Endothelial cell (in vitro differentiated cells): ENCODE measurements around the gene ANKRD12. TPM values are rescaled to one million over a fixed set of nuclear protein-coding genes. Genes with fewer than 3 reads are reported as not detected.

Source experiments
- DNase-seq: peaks from one replicate; pipeline ENCODE4 v3.0.0; 2021; ENCODE audit warnings: low spot score
- H3K27ac Mint-ChIP-seq: one replicate; pipeline ENCODE4 v1.8.0; 2021; ENCODE audit warnings: mixed read lengths, inconsistent platforms; ENCODE audit not compliant: unreplicated experiment
- H3K27me3 Mint-ChIP-seq: one replicate; pipeline ENCODE4 v1.8.0; 2021; ENCODE audit warnings: mild to moderate bottlenecking, moderate library complexity, mixed read lengths, inconsistent platforms; ENCODE audit not compliant: unreplicated experiment
- H3K36me3 Mint-ChIP-seq: one replicate; pipeline ENCODE4 v1.8.0; 2021; ENCODE audit warnings: mild to moderate bottlenecking, low read depth, mixed read lengths, inconsistent platforms; ENCODE audit not compliant: unreplicated experiment
- H3K4me1 Mint-ChIP-seq: one replicate; pipeline ENCODE4 v1.8.0; 2021; ENCODE audit warnings: mild to moderate bottlenecking, mixed read lengths, inconsistent platforms; ENCODE audit not compliant: unreplicated experiment
- H3K4me3 Mint-ChIP-seq: one replicate; pipeline ENCODE4 v1.8.0; 2021; ENCODE audit warnings: mild to moderate bottlenecking, mixed read lengths, inconsistent platforms; ENCODE audit not compliant: unreplicated experiment
- H3K9me3 Mint-ChIP-seq: one replicate; pipeline ENCODE4 v1.8.0; 2021; ENCODE audit warnings: mixed read lengths, inconsistent platforms; ENCODE audit not compliant: unreplicated experiment
- total RNA-seq: library from RNA; stranded (reverse); fragmentation: NEBNext Ultra II Directional; extraction: Animal tissue kit (Norgen Biotek cat#: 25700); gene quantifications from one replicate; pipeline ENCODE4 v1.2.1, GENCODE V29; 2021; ENCODE audit not compliant: unreplicated experiment
- TF ChIP-seq, protein P1 (sequence below): fragments of 200-600 bp; sonication (generic); IDR thresholded peaks from one replicate; pipeline ENCODE4 v1.5.0; 2021; ENCODE audit warnings: antibody characterized with exemption; ENCODE audit not compliant: unreplicated experiment

The ANKRD12 gene
- total RNA-seq, 1 donor from 2014 or later = 32.9 TPM

DNA sequence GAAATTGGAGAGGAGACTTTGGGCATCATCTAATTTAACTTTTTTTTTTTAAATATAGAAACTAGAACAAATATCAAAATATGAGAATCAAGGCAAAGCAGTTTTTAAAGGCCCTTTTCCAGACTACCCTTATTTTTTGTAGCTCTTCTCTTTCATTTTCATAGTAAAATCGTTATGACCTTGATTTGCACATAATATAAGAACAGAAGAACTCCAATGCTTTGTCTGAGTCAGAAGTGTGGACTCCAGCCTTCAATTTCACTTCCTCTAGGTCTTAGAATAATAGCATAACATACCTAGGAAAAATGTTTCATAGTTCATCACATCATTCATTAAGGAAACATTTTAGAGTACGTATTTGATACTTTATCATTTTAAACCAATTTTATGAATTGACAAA, 74.4 kb downstream of the ANKRD12 start:
- peaks cover 5% of the 10 kb centered on the region for H3K4me1 Mint-ChIP-seq
- H3K27me3 Mint-ChIP-seq = peaks cover 3% of the 10 kb centered on the region
- no peaks in the 10 kb centered on the region for H3K9me3 Mint-ChIP-seq
- no peak overlapping the region for H3K27ac Mint-ChIP-seq
- peaks cover 12% of the 10 kb centered on the region for H3K36me3 Mint-ChIP-seq
- H3K4me3 Mint-ChIP-seq = no peak overlapping the region
- DNase-seq = no peak
- TF ChIP-seq, protein P1, sequence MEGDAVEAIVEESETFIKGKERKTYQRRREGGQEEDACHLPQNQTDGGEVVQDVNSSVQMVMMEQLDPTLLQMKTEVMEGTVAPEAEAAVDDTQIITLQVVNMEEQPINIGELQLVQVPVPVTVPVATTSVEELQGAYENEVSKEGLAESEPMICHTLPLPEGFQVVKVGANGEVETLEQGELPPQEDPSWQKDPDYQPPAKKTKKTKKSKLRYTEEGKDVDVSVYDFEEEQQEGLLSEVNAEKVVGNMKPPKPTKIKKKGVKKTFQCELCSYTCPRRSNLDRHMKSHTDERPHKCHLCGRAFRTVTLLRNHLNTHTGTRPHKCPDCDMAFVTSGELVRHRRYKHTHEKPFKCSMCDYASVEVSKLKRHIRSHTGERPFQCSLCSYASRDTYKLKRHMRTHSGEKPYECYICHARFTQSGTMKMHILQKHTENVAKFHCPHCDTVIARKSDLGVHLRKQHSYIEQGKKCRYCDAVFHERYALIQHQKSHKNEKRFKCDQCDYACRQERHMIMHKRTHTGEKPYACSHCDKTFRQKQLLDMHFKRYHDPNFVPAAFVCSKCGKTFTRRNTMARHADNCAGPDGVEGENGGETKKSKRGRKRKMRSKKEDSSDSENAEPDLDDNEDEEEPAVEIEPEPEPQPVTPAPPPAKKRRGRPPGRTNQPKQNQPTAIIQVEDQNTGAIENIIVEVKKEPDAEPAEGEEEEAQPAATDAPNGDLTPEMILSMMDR = no peak

GRCh38 chr18:9211955-9212354, 75.4 kb downstream of the ANKRD12 start:
- H3K27ac Mint-ChIP-seq = no peak overlapping the region
- no peak overlapping the region for H3K4me3 Mint-ChIP-seq
- peaks cover 5% of the 10 kb centered on the region for H3K4me1 Mint-ChIP-seq
- peaks cover 12% of the 10 kb centered on the region for H3K36me3 Mint-ChIP-seq
- H3K9me3 Mint-ChIP-seq = no peaks in the 10 kb centered on the region
- no peak for DNase-seq
- TF ChIP-seq, protein P1 = no peak
- peaks cover 3% of the 10 kb centered on the region for H3K27me3 Mint-ChIP-seq

DNA sequence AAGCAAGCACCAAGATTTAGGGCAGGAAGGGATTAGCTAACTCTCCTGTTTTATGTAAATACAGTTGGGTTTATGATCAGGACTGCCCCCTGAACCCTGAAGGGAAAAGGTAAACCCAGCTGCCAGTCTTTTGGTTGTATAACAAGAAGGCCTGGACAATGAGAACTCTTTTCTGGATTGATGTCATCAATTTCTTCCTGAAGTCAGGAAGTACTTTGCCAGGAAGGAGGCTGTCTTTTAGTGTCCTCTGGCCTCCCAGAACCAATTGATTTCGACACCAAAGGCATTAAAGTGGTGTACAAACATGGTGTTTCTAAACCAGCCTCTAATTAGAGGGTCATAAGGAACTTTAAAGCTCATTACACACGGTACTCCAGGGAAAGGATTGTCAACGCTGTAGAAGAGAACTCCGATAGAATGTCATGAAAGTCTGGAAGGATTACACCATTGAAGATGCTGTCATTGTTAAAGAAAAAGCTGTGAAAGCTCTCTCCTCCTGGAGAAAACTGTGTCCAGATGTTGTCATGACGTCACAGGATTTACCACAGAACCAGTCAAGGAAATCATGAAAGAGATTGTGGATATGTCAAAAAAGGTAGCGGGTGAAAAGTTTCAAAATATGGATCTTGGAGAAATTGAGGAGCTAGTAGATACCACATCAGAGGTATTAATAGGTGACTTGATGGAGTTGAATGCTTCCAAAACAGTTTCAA, 78.8 kb downstream of the ANKRD12 start:
- no peak for DNase-seq
- H3K27ac Mint-ChIP-seq = no peak overlapping the region

GRCh38 chr18:9216459-9216858, 79.9 kb downstream of the ANKRD12 start:
- H3K36me3 Mint-ChIP-seq = peaks cover 12% of the 10 kb centered on the region
- peaks cover 4% of the 10 kb centered on the region for H3K27me3 Mint-ChIP-seq
- TF ChIP-seq, protein P1 = no peak
- peaks cover 6% of the 10 kb centered on the region for H3K4me1 Mint-ChIP-seq
- no peak for DNase-seq
- no peak overlapping the region for H3K27ac Mint-ChIP-seq
- no peak overlapping the region for H3K4me3 Mint-ChIP-seq
- no peaks in the 10 kb centered on the region for H3K9me3 Mint-ChIP-seq

More for the DNA sequence above, 78.8 kb downstream of the ANKRD12 start:
- Mint-ChIP-seq H3K4me1 (peaks cover 5% of the 10 kb centered on the region), H3K36me3 (peaks cover 12% of the 10 kb centered on the region), H3K27me3 (peaks cover 3% of the 10 kb centered on the region), H3K4me3 (no peak overlapping the region), H3K9me3 (no peaks in the 10 kb centered on the region)
- TF ChIP-seq, protein P1 = no peak

GRCh38 chr18:9217743-9218451, 81.3 kb downstream of the ANKRD12 start:
- Mint-ChIP-seq H3K27ac (no peak overlapping the region), H3K36me3 (peaks cover 15% of the 10 kb centered on the region), H3K4me3 (no peak overlapping the region), H3K9me3 (no peaks in the 10 kb centered on the region), H3K4me1 (peaks cover 7% of the 10 kb centered on the region), H3K27me3 (peaks cover 6% of the 10 kb centered on the region)
- TF ChIP-seq, protein P1 = no peak
- DNase-seq = no peak
